GM13977 (cell line): Measurements from ENCODE around the gene TNRC6C.

Source experiments
- DNase-seq: peaks from one replicate; pipeline ENCODE4 v3.0.0; 2012; ENCODE audit warnings: low spot score
- in situ Hi-C: fragments of 300-500 bp; cut with MboI; formaldehyde crosslinking; loops from one replicate; pipeline ENCODE4 v1.12.0; 2022; ENCODE audit warnings: low sequenced_read_pairs, low pct_unique_long_range_greater_than_20kb, mixed read lengths, inconsistent platforms; ENCODE audit not compliant: unreplicated experiment
- TF ChIP-seq, protein P1 (sequence below): IDR thresholded peaks from 2 replicates; pipeline ENCODE4 v1.5.1; 2012; ENCODE audit warnings: mild to moderate bottlenecking, control low read depth; ENCODE audit not compliant: insufficient read depth; ENCODE audit errors: extremely low read depth, missing control alignments

The TNRC6C gene

DNA sequence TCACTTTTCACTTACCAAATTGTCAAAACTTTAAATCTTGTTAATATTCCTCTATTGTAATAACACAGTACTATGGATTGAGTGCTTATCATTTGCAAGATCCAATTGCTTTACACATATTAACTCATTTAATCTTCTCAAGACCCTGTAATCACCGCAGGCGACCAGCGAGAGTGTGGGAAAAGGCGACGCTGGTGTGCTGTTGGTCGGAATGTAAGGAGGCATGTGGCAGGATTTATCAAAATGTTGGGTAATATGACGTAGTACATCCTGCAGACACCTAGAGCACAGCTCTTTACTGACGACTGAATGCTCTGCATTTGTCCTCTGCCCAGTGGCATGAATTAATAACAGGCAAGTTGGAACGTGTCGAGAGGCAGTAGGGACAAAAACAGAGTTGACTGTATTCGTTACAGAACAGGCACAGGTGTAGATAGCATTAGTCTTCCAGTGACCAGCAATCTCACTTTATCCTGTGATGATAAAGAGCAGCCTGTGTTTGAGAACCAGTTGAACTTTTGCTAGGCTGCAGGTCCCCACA lies 80.3 kb downstream of the TNRC6C start:
- DNase-seq, result no peak
- in situ Hi-C loops, result no loop called here
- TF ChIP-seq, protein P1, sequence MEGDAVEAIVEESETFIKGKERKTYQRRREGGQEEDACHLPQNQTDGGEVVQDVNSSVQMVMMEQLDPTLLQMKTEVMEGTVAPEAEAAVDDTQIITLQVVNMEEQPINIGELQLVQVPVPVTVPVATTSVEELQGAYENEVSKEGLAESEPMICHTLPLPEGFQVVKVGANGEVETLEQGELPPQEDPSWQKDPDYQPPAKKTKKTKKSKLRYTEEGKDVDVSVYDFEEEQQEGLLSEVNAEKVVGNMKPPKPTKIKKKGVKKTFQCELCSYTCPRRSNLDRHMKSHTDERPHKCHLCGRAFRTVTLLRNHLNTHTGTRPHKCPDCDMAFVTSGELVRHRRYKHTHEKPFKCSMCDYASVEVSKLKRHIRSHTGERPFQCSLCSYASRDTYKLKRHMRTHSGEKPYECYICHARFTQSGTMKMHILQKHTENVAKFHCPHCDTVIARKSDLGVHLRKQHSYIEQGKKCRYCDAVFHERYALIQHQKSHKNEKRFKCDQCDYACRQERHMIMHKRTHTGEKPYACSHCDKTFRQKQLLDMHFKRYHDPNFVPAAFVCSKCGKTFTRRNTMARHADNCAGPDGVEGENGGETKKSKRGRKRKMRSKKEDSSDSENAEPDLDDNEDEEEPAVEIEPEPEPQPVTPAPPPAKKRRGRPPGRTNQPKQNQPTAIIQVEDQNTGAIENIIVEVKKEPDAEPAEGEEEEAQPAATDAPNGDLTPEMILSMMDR, result no peak

DNA sequence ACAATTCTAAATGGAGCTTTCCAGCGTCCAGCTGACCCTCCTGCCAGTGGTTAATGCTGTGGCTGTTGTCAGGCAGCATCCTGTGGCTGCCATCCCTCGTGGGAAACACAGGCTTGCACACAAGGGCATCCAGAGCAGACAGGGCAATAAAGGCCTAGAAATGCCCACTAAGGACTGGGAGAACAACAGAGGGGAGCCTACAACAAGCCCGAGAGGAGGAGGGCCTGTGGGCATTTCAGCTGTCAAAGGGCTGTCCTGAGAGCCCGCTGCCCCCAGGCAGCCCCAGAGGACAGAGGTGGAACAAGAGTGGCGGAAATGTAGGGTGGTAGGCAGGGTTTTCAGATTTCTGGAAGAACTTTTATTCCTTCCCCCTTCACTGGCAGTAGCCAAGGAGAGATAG lies 81.1 kb downstream of the TNRC6C start:
- TF ChIP-seq, protein P1, result no peak
- in situ Hi-C loops, result no loop called here
- no peak for DNase-seq

DNA sequence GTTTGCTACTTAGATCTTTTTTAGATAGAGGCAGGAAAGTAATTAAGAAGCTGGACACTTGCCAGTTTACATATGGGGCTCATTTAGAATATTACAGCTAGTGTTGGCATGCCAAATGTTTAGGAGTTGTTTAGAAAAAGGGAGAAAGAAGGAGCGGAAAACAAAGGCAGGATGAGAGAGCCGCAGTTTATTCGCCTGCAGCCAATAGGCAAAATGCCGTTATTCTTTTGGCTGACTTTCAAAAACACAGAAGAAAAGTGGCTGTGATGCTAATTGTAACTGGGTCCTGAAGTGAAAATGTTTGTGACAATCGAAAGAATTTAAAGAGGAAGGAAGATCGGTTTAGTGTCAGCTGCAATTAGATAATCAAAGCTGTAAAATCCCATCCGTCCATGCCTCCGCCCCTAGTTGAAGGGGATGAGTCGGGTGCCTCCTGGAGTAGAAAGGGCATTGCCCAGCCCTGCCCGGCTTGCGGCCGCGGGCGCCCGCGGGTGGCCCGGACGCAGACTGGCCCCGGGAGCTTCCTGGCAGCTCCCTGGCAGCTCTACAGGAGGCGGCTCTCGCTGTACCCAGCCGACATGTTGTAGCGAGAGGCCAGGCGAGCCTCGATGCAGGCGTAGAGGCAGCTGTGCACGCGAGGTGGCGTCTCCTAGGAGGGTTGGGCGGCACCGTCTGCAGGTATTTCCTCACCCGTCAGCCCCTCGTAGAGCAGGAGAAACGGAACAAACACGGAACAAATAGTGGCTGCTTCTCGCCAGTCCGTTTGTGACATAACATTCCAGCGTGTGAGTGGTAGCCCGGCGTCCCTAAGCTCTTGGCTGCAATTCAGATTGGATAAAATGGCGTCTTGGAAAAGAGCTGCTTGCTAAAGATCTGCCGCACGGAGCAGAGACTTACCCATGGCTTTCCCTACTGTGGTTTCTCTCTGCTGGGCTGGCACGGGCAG lies 82.2 kb downstream of the TNRC6C start:
- peak; percentile 46 for DNase-seq
- TF ChIP-seq, protein P1, result no peak
- in situ Hi-C loops, result no loop called here

DNA sequence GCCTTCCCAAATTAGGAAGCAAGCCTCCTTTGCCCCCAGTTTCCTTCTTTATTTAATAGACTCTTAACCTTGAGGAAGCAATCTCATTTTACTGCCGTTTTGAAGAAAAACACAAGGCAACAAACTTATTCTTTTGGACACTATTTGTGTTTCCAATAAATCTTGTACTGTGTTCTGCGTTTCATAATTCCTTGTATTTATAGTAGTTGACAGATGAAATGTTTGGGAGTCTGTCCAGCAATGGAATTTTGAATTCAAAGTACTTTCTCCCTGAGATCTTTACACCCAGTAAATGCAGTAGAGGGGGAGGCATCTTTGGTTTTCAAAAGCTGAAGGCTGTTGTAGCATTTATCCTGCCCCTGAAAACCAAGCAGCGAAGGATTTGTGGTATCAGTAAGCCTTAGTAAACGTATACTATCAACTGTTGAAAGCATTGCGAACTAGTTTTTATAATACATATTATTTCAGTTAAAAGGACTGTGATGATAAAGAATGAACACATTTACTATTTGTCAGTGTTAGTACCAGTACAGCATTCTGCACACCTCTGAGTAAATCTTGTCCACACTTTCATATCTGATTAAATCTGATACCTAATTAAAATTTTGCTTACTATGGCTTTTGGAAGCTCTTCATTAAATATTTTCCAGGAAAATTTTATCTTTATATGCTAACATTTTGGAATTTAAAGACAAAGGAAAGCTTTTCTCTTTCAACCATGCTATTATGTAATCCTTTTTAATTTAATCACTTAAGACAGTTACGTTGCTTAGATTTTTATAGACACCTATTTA lies 83.1 kb downstream of the TNRC6C start:
- in situ Hi-C loops, result no loop called here
- TF ChIP-seq, protein P1, result no peak
- DNase-seq, result no peak

DNA sequence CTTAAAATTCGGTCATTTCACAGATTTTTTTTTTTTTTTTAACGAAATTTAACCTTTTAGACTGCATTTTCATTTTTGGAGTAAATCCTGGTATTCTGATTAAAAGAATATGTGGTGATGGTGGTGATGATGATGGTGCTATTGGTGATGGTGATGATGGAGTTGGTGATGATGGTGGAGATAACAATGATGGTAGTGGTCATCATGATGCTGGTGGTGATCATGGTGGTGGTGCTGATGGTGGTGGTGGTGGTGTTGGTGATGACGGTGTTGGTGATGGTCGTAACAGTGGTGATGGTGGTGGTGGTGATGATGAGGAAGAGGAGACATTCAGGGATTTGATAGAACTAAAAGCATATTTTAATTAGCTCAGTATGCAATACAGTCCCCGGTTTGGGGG lies 84.0 kb downstream of the TNRC6C start:
- in situ Hi-C loops, result no loop called here
- no peak for DNase-seq
- TF ChIP-seq, protein P1, result no peak

DNA sequence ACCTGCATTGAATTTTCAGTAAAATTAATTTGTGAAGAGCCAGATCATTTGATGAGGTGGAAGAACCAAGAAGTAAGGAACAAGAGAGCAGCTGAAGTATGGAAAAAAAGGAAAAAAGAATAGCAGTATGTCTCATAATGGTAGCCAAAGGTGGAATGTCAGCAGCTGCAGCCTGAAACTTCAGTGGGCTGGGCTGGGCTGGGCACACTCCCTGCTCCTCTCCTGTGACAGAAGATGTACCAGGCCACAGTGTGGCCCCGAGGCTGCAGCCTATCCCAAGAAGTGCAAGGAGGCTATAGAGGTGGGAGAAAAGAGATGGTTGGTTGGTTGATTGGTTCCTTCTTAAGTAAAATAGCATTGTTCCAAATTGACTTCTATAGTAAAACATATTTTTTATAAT lies 84.5 kb downstream of the TNRC6C start:
- in situ Hi-C loops, result no loop called here
- DNase-seq, result no peak
- TF ChIP-seq, protein P1, result no peak
